AG04449 (cell line): ENCODE results near the gene ZIM2.

Experiments used
- CTCF ChIA-PET: fragments of 350-600 bp; formaldehyde crosslinking; extraction: SDS; loops from one replicate; lab custom pipeline; 2021; ENCODE audit warnings: antibody characterized with exemption; lab: Yijun Ruan, JAX
- POLR2A ChIA-PET: fragments of 400-600, 350-600 bp; formaldehyde crosslinking; extraction: SDS; loops from one replicate; lab custom pipeline; 2020; ENCODE audit warnings: antibody characterized with exemption, inconsistent platforms; lab: Yijun Ruan, JAX
- DNase-seq: peaks from one replicate; pipeline ENCODE4 v3.0.0-alpha.2; 2010; ENCODE audit warnings: low read depth, low spot score
- H3K4me3 ChIP-seq: 2 replicates; pipeline ENCODE4 v1.5.1; 2011; ENCODE audit warnings: low read depth, mild to moderate bottlenecking, control low read depth, low read length
- TF ChIP-seq, protein P1 (sequence below): IDR thresholded peaks from one replicate; pipeline ENCODE4 v1.5.1; 2011; ENCODE audit warnings: mild to moderate bottlenecking, moderate library complexity, low read length, control low read depth, inconsistent platforms; ENCODE audit not compliant: insufficient read depth; ENCODE audit errors: missing control alignments

The ZIM2 gene

GRCh38 chr19:56875717-56876116 is 35.2 kb upstream of the ZIM2 start:
- ChIA-PET CTCF (no interaction called here), POLR2A (no interaction called here)
- H3K4me3 ChIP-seq = no peak overlapping the region
- DNase-seq = no peak
- TF ChIP-seq, protein P1, sequence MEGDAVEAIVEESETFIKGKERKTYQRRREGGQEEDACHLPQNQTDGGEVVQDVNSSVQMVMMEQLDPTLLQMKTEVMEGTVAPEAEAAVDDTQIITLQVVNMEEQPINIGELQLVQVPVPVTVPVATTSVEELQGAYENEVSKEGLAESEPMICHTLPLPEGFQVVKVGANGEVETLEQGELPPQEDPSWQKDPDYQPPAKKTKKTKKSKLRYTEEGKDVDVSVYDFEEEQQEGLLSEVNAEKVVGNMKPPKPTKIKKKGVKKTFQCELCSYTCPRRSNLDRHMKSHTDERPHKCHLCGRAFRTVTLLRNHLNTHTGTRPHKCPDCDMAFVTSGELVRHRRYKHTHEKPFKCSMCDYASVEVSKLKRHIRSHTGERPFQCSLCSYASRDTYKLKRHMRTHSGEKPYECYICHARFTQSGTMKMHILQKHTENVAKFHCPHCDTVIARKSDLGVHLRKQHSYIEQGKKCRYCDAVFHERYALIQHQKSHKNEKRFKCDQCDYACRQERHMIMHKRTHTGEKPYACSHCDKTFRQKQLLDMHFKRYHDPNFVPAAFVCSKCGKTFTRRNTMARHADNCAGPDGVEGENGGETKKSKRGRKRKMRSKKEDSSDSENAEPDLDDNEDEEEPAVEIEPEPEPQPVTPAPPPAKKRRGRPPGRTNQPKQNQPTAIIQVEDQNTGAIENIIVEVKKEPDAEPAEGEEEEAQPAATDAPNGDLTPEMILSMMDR = no peak

DNA sequence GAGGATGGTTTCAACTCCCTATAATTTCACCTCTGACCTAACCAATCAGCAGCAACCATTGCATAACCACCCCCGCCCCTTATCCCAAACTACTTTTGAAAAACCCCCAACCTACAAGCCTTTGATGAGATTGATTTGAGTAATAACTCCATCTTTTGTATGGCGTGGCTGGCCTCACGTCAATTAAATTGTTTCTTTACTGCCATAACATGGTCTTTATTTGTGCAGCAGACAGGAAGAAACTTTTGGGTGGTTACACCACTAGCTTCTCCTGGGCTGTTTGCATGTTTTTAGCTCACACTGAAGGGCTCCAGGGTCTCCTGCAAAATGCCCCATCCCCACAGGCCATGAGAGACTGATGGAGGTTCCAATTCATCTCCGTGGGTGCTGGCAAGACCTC is 34.0 kb upstream of the ZIM2 start:
- ChIA-PET CTCF (no interaction called here), POLR2A (no interaction called here)
- TF ChIP-seq, protein P1 = no peak
- DNase-seq = no peak
- H3K4me3 ChIP-seq = no peak overlapping the region

- TF ChIP-seq, protein P1 = no peak
- ChIA-PET POLR2A (no interaction called here), CTCF (interaction anchor here (0.6 kb wide), 1 partner anchor 122 kb away, joined by 4 read pairs; no protein-coding TSS in a partner anchor)
- DNase-seq = no peak
- no peak overlapping the region for H3K4me3 ChIP-seq
Observed at GRCh38 chr19:56873493-56873892, 33.0 kb upstream of the ZIM2 start.

DNA sequence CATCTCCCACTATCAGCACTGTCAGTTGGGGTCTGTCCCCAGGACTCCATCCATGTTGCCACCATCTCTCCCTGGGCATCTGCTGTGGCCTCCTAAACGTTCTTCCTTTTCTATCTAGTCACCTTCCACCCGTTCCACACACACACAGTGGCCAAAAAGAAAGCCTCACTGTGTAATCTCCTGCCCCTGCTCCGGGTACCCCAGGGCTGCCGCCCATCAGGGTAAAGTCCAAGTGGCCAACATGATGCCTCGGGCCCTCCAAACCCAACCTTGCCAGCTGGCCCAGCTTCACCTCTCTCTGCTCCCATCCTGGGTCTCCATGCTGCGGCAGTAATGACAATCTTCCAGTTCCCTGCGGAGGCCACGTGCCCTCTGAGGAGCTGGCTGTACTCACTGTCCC is 29.4 kb upstream of the ZIM2 start:
- TF ChIP-seq, protein P1 = no peak
- POLR2A ChIA-PET = no interaction called here
- CTCF ChIA-PET = no interaction called here
- DNase-seq = no peak
- no peak overlapping the region for H3K4me3 ChIP-seq

DNA sequence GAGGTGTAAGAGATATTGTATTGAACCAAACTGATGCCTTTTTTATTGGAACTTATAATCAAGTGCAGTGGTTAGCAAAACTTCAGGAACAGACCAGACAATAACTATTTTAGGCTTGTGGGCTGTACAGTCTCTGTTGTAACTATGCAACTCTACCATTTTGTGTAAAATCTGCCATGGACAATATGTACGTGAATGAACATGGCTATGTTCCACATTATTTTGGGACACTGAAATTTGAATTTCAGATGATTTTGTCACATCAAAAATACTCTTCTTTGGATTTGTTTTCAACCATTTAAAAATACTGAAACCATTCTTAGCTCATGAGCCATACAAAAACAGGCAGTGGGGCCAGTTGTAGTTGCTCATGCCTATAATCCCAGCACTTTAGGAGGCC is 27.9 kb upstream of the ZIM2 start:
- ChIA-PET POLR2A (no interaction called here), CTCF (no interaction called here)
- H3K4me3 ChIP-seq = no peak overlapping the region
- TF ChIP-seq, protein P1 = no peak
- no peak for DNase-seq

- TF ChIP-seq, protein P1 = no peak
- ChIA-PET CTCF (no interaction called here), POLR2A (no interaction called here)
- DNase-seq = no peak
- no peak overlapping the region for H3K4me3 ChIP-seq
Observed at GRCh38 chr19:56866538-56866937, 26.0 kb upstream of the ZIM2 start.
